Measurements from ENCODE around the gene GALT.

GRCh38 chr9:34624475-34625185, 21.8 kb upstream of the GALT start:
- TF ChIP-seq CTCF (conservative IDR thresholded peaks at IDR 0.05; ENCODE audit: low read length): no peak
- TF ChIP-seq EZH2phosphoT487 (IDR thresholded peaks at IDR 0.05; ENCODE audit: borderline replicate concordance, low read depth, low read length): no peak
